Duodenal mucosa (tissue), 2 donors: ENCODE measurements around the gene PDE6G.
"Not testable (repeated sequence)": the region's sequence is repeated elsewhere in the genome, so short reads cannot be mapped to it uniquely, and the experiment has no call there.

Source experiments
- H3K27ac ChIP-seq: one replicate; pipeline ENCODE4 v1.7.0; 2013; ENCODE audit warnings: low read depth, low read length
- H3K27me3 ChIP-seq, 2 donors: one replicate each; pipeline ENCODE4 v1.7.0; 2013; ENCODE audit warnings: low read length in 2 of 2, control low read depth in 1 of 2; ENCODE audit not compliant: insufficient read depth in 2 of 2, control insufficient read depth in 1 of 2
- H3K36me3 ChIP-seq, 2 donors: one replicate each; pipeline ENCODE4 v1.7.0; 2013; ENCODE audit warnings: low read length in 2 of 2, control low read depth in 1 of 2; ENCODE audit not compliant: insufficient read depth in 2 of 2, control insufficient read depth in 1 of 2
- H3K4me1 ChIP-seq, 2 donors: one replicate each; pipeline ENCODE4 v1.7.0; 2013; ENCODE audit warnings: low read length in 2 of 2, control low read depth in 1 of 2; ENCODE audit not compliant: insufficient read depth in 2 of 2, control insufficient read depth in 1 of 2
- H3K4me3 ChIP-seq, 2 donors: one replicate each; pipeline ENCODE4 v1.7.0; 2013; ENCODE audit warnings: low read length in 2 of 2, low read depth in 1 of 2
- H3K9ac ChIP-seq, 2 donors: one replicate each; pipeline ENCODE4 v1.7.0; 2013; ENCODE audit warnings: low read length in 2 of 2, low read depth in 1 of 2
- H3K9me3 ChIP-seq, 2 donors: one replicate each; pipeline ENCODE4 v1.7.0; 2013; ENCODE audit warnings: low read length in 2 of 2, control low read depth in 1 of 2; ENCODE audit not compliant: control insufficient read depth in 1 of 2

The PDE6G gene

GRCh38 chr17:81676906-81677305 is 20.6 kb upstream of the PDE6G start:
- H3K4me1 ChIP-seq, result no peaks in the 10 kb centered on the region
- no peak overlapping the region for H3K27ac ChIP-seq
- no peak overlapping the region for H3K4me3 ChIP-seq
- H3K9ac ChIP-seq, result no peak overlapping the region
- H3K36me3 ChIP-seq, result peaks cover 6 to 30% of the 10 kb centered on the region in 2 donors
- no peaks in the 10 kb centered on the region for H3K27me3 ChIP-seq
- H3K9me3 ChIP-seq, result no peaks in the 10 kb centered on the region

- H3K27ac ChIP-seq, H3K4me3 ChIP-seq, H3K27me3 ChIP-seq, H3K9me3 ChIP-seq, H3K9ac ChIP-seq, H3K4me1 ChIP-seq: not testable (repeated sequence)
- peaks cover 15 to 36% of the 10 kb centered on the region in 2 donors for H3K36me3 ChIP-seq
These were observed 19.3 kb upstream of the PDE6G start for GRCh38 chr17:81675515-81676221.

- no peaks in the 10 kb centered on the region for H3K4me1 ChIP-seq
- H3K4me3 ChIP-seq, result no peak overlapping the region
- H3K27ac ChIP-seq, result no peak overlapping the region
- H3K9ac ChIP-seq, result no peak overlapping the region
- H3K9me3 ChIP-seq, result no peaks in the 10 kb centered on the region
- peaks cover 12 to 51% of the 10 kb centered on the region in 2 donors for H3K36me3 ChIP-seq
- no peaks in the 10 kb centered on the region for H3K27me3 ChIP-seq
These were observed 17.4 kb upstream of the PDE6G start for GRCh38 chr17:81673561-81674258.

- H3K27ac ChIP-seq, result no peak overlapping the region
- H3K9me3 ChIP-seq, result no peaks in the 10 kb centered on the region
- peaks cover 0 to under 1% of the 10 kb centered on the region in 2 donors for H3K4me1 ChIP-seq
- no peak overlapping the region for H3K9ac ChIP-seq
- no peak overlapping the region for H3K4me3 ChIP-seq
- H3K27me3 ChIP-seq, result no peaks in the 10 kb centered on the region
- peaks cover 12 to 55% of the 10 kb centered on the region in 2 donors for H3K36me3 ChIP-seq
These were observed 16.6 kb upstream of the PDE6G start for GRCh38 chr17:81672954-81673353.

- no peak overlapping the region for H3K4me3 ChIP-seq
- no peak overlapping the region for H3K9ac ChIP-seq
- no peaks in the 10 kb centered on the region for H3K9me3 ChIP-seq
- H3K4me1 ChIP-seq, result peaks cover 3 to 5% of the 10 kb centered on the region in 2 donors
- H3K36me3 ChIP-seq, result peaks cover 12 to 55% of the 10 kb centered on the region in 2 donors
- no peaks in the 10 kb centered on the region for H3K27me3 ChIP-seq
- no peak overlapping the region for H3K27ac ChIP-seq
These were observed 16.2 kb upstream of the PDE6G start for GRCh38 chr17:81672504-81672903.

GRCh38 chr17:81667754-81668153 is 11.4 kb upstream of the PDE6G start:
- H3K36me3 ChIP-seq, result peaks cover 12 to 48% of the 10 kb centered on the region in 2 donors

GRCh38 chr17:81666342-81667191 is 10.2 kb upstream of the PDE6G start, which contains the start of the genes CCDC137 and OXLD1:
Gene CCDC137, plus strand, starts transcription at chr17:81666737. Its CDS starts 30 bp downstream, at chr17:81666767.
Gene OXLD1, minus strand, starts transcription at chr17:81666605. Its CDS starts 28 bp downstream, at chr17:81666577.
- Histone ChIP-seq H3K4me1 (peaks cover 14 to 16% of the 10 kb centered on the region in 2 donors), H3K9ac (peak within 1 kb of the TSS; percentile 69 to 91), H3K27me3 (no peaks in the 10 kb centered on the region), H3K27ac (peak within 1 kb of the TSS; percentile 64), H3K4me3 (peak within 1 kb of the TSS; percentile 72 to 89), H3K9me3 (no peaks in the 10 kb centered on the region), H3K36me3 (peaks cover 6 to 36% of the 10 kb centered on the region in 2 donors)

More at GRCh38 chr17:81667754-81668153, 11.4 kb upstream of the PDE6G start:
- Histone ChIP-seq H3K27me3 (no peaks in the 10 kb centered on the region), H3K27ac (no peak overlapping the region), H3K4me1 (peaks cover 14 to 16% of the 10 kb centered on the region in 2 donors), H3K9me3 (no peaks in the 10 kb centered on the region), H3K9ac (peak overlapping the region in 1 of 2 donors; percentile 7), H3K4me3 (no peak overlapping the region)

- Histone ChIP-seq H3K36me3 (peaks cover under 1 to 31% of the 10 kb centered on the region in 2 donors), H3K27me3 (no peaks in the 10 kb centered on the region), H3K27ac (peak overlapping the region; percentile 64), H3K9me3 (no peaks in the 10 kb centered on the region), H3K4me1 (peaks cover 14 to 16% of the 10 kb centered on the region in 2 donors), H3K9ac (peak overlapping the region; percentile 69 to 91), H3K4me3 (peak overlapping the region; percentile 72 to 89)
These were observed 9.7 kb upstream of the PDE6G start for GRCh38 chr17:81666092-81666341.

- Histone ChIP-seq H3K9ac (peak overlapping the region; percentile 69 to 91), H3K4me3 (peak overlapping the region; percentile 72 to 89), H3K27ac (no peak overlapping the region), H3K9me3 (no peaks in the 10 kb centered on the region), H3K4me1 (peaks cover 14 to 16% of the 10 kb centered on the region in 2 donors), H3K27me3 (no peaks in the 10 kb centered on the region), H3K36me3 (peaks cover 0 to 28% of the 10 kb centered on the region in 2 donors)
These were observed 9.1 kb upstream of the PDE6G start for GRCh38 chr17:81665205-81666091.
